Smooth muscle cell of the brain vasculature (primary cell): ENCODE results near the gene FOSB.

Experiments
- DNase-seq: peaks from one replicate; pipeline ENCODE4 v3.0.0-alpha.2; 2012; ENCODE audit warnings: low read depth, low spot score

The FOSB gene

DNA sequence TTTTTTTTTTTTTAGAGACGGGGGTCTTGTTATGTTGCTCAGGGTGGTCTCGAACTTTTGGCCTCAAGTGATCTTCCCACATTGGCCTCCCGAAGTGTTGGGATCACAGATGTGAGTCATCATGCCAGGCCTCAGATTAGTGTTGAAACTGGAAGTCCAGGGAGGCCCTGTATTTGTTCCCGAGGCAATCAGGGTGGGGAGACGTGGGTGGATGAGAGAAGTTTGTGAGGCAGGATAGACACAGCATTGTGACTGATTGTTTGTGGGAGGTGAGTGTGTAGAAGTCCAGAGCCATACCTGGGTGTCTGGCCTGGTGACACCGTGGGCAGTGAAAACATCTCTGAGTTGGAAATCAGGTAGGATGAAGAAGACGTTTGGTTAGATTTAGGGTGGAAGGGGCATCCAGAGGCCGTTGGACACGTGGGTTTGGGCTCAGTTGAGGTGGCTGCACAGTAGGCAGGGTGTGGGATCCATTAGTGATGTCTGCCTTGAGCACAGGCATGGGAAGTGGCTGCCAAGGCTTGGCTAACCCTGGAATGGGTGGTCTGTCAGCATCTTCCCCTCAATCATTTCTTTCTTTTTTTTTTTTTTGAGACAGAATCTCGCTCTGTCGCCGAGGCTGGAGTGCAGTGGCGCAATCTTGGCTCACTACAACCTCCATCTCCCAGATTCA, 16.6 kb downstream of the FOSB start:
- DNase-seq: no peak

GRCh38 chr19:45485305-45486077, 17.7 kb downstream of the FOSB start:
- DNase-seq: peak; percentile 92

DNA sequence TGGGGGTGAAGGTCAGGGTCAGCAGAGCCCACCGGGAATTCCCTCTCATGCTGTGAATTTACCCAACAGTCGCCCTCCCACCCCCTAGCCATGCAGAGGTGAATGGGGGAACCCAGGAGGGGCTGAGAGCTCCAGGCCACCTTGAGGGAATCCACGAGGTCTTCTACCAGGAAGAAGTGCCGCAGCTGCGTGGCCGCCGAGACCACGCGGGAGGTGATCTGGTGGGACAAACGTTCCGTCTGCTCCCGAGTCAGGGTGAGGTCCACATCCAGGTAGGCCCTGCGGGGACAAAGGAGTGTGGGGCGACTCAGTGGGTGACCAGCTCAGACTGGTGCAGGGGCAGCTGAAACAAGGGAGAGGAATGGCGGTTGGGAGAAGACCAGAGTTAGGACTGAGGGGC, 20.9 kb downstream of the FOSB start:
- DNase-seq: no peak

DNA sequence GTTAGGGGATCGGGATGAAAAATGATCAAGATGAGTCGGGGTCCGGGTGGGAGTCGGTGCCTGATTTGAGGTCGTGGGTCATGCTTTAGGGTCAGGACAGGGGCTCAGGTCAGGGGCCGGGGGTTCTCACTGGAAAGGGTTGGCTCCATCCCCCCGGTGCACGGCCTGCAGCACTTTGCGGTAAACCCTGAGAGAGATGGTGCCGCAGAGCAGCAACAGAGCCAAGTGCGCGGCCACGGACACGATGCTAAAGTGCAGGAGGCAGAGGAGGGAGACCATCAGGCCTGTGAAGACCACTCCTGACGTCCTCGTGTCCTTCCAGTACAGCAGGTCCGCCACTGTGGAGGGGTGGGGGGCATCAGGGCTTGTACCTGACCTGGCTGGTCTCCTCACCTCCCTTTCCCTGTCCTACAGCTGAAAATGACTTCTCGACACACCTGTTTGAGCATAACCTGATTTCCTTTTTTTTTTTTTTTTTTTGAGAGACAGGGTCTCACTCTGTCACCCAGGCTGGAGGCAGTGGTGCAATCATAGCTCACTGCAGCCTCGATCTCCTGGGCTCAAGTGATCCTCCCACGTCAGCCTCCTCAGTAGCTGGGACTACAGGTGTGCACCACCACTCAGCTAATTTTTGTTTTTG, 21.5 kb downstream of the FOSB start:
- DNase-seq: no peak

DNA sequence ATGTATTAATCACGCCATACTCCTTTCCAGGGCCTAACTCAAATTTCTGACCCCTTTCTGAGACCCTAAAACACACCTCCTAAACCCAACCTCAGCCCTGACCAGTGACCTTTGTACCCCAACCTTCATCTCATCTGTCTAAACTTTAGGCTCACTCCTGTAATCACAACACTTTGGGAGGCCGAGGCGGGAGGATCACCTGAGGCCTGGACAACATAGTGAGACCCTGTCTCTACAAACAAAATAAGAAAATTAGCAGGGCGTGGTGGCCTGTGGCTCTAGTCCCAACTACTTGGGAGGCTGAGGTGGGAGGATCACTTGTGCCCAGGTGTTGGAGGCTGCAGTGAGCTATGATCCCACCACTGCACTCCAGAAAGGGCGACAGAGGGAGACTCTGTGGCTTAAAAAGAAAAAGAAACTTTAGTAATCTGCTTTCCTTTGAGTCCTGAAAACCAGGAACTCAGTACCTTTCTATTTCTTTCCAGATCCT, 24.4 kb downstream of the FOSB start:
- no peak for DNase-seq

GRCh38 chr19:45492627-45493470, 25.1 kb downstream of the FOSB start:
- DNase-seq: no peak

DNA sequence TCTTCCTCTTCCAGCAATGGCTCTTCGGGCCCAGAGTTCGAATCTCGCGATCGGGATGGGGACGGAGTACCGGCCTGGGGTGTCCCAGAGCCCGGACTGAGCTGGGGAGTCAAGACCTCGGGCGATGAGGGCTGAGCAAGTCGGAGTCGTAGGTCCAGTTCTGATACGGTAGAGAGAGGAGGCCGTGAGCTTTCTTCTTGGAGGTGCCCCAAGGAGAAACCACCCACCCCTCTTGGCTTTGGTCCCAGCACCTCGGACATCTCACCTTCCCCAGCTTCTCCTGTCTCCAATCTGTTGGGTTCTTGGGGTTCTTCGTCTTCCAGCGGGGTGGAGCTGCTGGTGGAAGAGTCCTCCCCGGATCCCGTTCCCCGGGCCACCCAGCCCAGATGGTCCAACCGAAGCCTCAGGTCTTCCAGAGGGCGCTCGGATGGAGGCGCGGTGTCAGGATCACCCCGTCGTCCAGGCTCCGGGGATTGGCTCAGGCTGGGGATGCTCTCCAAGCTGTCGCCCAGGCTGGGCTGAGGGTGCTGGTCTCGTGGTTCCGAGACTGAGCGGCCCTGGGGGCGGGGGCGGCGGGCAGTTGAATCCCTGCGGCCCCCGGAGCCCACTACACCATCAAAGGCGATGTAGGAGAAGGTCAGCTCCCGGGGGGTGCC, 26.6 kb downstream of the FOSB start:
- DNase-seq: no peak

DNA sequence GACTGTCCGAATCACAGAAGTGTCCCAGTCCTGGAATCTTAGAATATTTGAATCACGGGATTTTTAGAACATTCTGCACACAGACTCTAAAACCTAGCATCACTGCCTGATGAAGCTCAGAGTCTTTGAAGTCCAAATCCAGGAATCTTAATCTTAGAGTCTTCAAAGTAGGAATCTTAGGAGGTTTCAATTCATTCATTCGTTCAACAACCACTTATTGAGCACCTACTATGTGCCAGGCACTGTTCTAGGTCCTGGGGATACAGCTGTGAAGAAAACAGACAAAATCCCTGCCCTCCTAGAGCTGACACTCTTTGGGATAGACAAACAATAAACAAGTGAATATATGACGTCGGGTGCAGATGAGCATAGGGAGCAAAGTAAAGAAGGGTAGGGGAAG, 27.4 kb downstream of the FOSB start:
- no peak for DNase-seq

GRCh38 chr19:45496349-45496953, 28.7 kb downstream of the FOSB start:
- no peak for DNase-seq

- DNase-seq: no peak
Measured at GRCh38 chr19:45497791-45498190, 30.0 kb downstream of the FOSB start.

- no peak for DNase-seq
Measured at GRCh38 chr19:45498411-45499195, 30.8 kb downstream of the FOSB start, which contains the start of gene PPM1N. TSS of gene PPM1N (plus strand) at chr19:45498443. CDS start at chr19:45498473, 30 bp downstream.

DNA sequence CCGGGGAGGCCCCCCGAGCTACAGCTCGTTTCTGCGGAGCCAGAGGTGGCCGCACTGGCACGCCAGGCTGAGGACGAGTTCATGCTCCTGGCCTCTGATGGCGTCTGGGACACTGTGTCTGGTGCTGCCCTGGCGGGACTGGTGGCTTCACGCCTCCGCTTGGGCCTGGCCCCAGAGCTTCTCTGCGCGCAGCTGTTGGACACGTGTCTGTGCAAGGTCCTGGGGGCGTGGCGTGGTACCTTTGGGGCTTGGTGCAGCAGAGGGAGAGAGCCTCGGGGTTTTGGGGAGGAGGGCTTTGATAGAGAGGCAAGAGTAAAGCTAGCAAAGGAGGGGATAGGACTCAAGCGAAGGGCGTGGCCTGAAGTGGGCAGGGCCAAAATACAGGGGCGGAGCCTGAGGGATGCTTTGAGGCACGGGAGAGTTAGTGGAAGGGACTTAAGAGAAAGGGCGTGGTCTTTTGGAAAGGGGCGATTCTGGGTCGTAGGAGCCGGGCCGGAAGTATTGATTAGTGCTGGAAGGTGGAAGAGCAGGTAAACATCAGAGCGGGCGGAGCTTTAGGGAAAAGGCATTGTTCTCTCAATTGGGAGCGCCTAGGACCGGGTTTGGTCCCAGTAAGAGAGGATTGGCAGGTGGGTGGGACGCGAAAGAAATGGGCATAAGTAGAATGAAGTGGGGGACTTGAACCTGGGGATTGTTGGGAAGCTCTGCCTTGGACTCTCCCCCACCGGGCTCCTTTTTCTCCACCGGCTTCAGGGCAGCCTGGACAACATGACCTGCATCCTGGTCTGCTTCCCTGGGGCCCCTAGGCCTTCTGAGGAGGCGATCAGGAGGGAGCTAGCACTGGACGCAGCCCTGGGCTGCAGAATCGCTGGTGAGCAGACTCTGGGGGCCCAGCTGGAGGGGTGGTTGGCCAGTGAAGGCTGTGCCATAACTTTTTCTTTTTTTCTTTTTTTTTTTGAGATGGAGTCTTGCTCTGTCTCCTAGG, 31.7 kb downstream of the FOSB start:
- no peak for DNase-seq

GRCh38 chr19:45500918-45501729, 33.3 kb downstream of the FOSB start:
- DNase-seq: no peak

DNA sequence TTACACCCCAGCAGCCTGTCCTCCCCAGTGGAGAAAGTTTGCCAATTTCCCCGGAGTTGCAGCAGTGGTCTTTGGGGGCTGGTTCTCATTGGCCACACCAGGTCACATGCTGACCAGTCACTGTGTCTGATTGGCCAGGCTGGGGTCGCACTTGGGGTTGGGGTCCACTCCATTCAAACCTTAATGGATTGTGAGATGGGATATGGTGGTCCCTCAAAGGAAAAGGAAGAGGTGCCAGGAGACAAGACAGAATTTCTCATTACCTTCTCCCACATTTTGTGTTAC, 33.9 kb downstream of the FOSB start:
- DNase-seq: no peak

- DNase-seq: no peak
Measured at GRCh38 chr19:45502111-45502510, 34.3 kb downstream of the FOSB start.

DNA sequence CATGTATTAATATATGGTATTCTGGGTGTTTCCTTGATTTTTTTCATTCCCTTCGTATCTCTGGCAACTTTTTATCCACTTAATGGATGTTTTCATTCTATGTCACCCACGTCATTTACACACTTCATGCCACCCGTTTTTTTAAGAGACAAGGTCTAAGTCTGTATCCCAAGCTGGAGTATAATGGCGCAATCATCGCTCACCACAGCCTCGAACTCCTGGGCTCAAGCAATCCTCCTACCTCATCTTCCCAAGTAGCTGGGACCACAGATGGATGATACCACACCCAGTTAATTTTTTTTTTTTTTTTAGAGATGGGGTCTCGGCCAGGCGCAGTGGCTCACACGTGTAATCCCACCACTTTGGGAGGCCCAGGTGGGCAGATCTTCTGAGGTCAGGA, 36.1 kb downstream of the FOSB start:
- no peak for DNase-seq

DNA sequence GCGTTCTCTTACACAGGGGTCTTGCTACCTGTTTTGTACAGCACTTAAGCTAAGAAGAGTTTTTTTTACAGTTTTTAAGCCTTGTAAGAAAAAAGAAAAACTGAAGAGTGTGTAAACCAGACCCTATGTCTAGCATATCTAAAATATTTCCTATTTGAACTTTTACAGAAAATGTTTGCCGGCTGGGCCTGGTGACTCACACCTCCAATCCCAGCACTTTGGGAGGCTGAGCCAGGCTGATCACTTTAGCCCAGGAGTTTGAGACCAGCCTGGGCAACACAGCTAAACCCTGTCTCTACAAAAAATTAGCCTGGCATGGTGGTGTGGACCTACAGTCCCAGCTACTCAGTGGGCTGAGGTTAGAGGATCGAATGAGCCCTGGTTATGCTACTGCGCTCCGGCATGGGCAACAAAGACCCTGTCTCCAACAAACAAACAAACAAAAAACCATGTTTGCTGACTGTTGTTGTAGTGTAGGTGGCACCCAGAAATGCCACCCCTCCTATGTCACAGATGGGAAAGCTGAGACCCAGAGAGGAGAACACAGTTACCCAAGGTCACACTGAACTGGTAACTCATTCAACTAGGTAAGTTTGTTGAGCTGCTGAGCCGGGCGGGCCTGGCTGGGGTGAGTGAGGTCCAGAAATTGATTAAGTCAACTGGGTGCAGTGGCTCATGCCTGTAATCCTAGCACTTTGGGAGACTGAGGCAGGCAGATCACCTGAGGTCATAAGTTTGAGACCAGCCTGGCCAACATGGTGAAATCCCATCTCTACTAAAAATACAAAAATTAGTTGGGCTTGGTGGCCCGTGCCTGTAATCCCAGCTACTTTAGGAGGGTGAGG, 37.6 kb downstream of the FOSB start:
- no peak for DNase-seq
